ENCODE measurements around the gene FLYWCH2.

Gene FLYWCH2

DNA sequence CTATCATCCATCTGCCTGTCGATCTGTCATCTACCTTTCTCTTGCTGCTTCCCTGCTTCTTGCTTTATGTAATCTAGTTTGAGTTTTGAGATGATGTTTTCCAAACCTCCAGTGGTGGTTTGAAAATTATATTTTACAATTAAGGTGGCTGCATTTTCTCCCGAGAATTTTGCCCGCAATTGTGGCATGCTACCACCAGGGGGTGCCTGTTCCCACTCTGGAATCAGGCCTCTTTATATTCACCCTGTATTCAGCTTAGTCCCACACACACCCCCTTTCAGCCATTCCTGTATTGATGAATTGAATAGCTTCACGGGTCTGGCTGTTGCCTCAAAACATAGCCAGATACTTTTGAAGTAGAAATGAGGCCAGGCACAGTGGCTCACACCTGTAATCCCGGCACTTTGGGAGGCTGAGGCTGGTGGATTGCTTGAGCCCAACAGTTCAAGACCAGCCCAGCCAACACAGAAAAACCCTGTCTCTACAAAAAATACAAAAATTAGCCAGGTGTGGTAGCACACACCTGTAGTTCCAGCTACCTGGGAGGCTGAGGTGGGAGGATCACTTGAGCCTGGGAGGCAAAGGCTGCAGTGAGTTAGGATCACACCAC, 28.2 kb upstream of the FLYWCH2 start:
- DNase-seq, result no peak

DNA sequence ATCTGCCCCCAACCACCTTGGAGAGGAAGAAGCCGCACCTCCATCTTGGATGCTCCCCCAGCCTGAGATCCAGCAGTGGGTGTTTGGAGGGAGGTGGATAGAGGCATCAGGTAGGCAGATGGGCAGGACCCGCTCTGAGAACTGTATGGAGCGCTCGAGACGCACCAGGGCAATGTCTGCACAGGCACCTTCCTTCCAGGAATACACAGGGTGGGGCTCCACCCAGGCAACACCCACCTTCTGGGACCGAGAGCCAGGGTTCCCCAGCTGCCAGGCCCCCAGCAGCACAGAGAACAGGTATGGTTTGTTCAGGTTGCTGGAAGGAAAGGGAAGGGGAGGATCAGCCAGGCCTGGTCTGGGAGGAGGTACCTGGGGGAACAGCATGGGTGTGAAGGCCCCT, 27.5 kb upstream of the FLYWCH2 start:
- DNase-seq, result no peak

DNA sequence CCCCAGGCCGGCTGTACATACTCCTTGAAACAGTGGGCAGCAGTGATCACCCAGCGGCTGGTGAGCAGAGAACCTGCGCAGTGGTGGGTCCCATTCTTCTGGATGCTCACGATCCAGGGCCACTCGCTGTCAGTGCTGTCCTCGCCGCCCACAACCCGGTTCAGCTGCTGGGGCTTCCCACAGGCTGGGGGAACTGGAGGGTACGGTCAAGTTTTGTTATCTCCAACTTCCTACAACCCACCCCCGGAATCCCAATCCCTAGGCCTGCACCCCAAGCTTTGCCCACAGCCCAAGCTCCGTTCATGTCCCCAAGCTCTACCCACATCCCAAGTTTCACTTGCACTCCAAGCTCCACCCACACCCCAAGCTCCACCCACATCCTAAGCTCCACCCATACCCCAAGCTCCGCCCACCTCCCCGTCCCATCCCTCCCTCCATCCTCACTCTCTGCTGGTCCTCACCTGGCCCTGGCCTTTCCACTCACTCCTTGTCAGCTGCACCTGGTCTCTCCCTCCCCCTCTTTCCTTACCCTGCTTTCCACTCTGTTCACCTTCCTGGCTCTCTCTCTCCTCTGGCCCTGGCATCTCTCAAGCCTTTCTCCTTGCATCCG, 26.8 kb upstream of the FLYWCH2 start:
- DNase-seq, result no peak

- DNase-seq, result no peak
Measured at GRCh38 chr16:2856686-2857450, 26.1 kb upstream of the FLYWCH2 start.

GRCh38 chr16:2857451-2858244, 25.4 kb upstream of the FLYWCH2 start, which contains the start of gene PRSS22:
Gene PRSS22 (minus strand): TSS chr16:2858170. CDS start chr16:2858104, 66 bp downstream.
- no peak for DNase-seq

- no peak for DNase-seq
Measured at GRCh38 chr16:2858245-2859025, 24.6 kb upstream of the FLYWCH2 start.

GRCh38 chr16:2859686-2860265, 23.2 kb upstream of the FLYWCH2 start:
- DNase-seq, result no peak

DNA sequence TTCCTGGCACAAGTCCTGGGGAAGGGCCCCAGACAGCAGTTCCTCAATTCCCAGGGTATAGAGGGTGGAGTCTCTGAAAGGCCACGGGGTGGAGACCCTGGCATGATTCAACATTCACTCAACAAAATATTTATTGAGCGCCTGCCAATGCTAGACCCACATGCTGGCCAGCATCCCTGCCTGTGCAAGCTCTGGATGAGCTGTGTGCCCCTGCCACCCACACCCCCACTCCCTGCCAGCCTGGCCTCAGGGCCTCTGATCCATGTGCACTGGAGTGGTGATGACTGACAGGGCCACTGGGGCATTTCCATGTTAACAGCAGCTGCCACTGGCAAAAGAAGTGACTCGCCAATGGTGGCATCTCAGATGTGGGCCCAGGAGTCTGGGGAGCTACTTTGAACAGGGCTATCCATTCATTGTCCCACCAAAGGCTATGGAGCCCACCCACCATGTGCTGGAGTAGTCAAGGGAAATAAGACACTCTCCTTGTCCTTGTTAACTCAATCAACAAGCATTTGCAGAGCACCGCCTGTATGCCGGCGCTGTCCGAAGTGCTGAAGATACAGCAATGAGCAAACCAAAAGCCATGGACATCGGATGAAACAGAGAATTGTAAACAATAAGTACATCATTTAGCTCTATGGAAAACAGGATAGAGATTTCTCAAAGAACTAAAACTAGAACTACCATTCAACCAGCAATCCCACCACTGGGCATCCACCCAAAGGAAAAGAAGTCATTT, 22.0 kb upstream of the FLYWCH2 start:
- DNase-seq, result no peak

- no peak for DNase-seq
Measured at GRCh38 chr16:2865651-2866050, 17.4 kb upstream of the FLYWCH2 start.

GRCh38 chr16:2866431-2866830, 16.6 kb upstream of the FLYWCH2 start:
- no peak for DNase-seq

DNA sequence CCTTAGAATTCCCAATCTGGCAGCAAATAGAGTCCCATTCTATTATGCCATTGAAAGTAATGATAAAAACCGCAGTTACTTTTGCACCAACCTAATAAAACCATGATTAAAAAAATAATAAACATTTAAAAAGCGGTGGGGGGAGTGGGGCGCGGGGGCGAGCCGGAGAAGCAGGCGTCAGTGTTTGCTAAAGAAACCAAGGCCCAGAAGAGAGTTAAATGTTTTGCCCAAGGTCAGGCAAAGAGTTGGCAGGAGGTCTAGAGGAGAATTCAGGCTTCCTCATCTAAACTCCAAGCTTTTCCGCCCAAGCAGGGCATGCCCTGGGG, 15.4 kb upstream of the FLYWCH2 start:
- DNase-seq, result no peak

- peak; percentile 98 for DNase-seq
Measured at GRCh38 chr16:2867987-2868789, 14.8 kb upstream of the FLYWCH2 start.

GRCh38 chr16:2871926-2872325, 11.1 kb upstream of the FLYWCH2 start:
- no peak for DNase-seq

DNA sequence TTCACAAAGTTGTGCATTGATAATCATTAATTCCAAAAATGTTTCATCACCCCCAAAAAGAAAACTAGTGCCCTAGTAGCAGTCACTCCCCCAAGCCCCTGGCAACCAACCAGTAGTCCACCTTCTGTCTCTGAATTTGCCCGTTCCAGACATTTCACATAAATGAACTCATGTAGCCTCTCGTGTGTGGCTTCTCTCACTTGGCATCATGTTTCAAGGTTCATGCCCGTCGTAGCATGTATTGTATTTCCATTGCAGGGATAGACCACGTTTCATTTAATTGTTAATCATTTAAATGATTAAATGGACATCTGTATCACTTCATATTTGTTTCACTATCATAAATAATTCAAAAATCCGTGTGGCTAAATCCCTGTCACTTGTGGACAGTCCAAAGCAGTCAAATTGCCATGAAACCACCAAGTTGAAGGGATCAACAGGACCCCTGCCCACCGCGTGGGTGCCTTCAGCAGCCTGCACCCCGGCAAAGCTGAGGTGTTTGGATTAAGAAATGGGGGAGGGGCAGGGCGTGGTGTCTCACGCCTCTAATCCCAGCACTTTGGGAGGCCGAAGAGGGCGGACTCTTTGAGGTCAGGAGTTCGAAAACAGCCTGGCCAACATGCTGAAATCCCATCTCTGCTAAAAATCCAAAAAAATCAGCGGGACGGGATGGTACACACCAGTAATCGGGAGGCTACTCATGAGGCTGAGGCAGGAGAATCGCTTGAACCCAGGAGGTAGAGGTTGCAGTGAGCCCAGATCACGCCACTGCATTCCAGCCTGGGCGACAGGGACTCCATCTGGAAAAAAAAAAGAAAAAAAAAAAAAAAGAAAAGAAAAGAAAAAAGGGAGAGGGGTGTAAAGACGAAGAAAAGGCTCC, 8.7 kb upstream of the FLYWCH2 start:
- no peak for DNase-seq

DNA sequence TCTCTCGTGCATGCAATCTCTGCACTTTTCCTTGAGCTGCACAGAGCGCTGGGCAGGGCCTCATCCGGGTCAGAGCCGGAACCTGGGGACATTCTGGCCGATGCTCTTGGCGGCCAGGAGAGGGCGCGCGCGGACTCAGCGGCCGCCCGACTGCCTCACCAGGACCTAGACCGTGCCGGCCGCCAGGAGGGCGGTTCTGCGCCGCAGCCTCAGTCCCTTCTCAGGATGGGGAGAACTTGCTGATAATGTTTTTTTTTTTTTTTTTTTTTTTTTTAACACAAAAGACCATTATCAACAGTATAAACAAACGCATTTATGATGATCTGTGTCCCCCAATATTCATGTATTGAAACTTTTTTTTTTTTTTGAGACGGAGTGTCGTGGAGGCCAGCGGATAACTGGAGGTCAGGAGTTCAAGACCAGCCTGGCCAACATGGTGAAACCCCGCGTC, 8.1 kb upstream of the FLYWCH2 start:
- peak; percentile 69 for DNase-seq

DNA sequence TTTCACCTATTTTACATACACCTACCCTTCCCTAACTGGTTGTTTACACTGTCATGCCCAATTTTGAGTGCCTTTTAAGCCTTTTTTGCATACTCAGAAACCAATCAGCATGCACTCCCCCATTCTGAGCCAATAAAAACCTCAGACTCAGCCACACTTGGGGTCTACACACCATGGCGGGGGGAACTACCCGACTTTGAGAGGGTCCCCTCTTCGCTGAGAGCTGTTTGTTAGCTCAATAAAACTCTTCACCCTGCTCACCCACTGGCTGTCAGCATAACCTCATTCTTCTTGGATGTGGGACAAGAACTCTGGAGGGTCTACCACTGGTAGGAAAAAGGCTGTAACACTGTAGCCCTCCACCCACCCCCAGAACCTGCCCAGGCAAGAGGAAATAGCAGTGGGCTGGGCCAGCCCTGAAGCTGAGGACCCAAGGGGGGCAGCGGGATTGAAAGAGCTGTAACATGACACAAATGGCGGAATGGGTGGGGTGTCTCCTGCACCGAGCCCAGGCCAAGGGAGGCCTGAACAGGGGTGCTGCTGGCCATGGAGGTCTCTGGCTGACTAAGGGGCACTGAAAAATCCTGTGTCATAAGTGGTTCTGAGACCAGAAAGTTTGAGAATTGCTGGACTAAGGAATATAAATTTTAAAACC, 3.0 kb upstream of the FLYWCH2 start:
- no peak for DNase-seq

DNA sequence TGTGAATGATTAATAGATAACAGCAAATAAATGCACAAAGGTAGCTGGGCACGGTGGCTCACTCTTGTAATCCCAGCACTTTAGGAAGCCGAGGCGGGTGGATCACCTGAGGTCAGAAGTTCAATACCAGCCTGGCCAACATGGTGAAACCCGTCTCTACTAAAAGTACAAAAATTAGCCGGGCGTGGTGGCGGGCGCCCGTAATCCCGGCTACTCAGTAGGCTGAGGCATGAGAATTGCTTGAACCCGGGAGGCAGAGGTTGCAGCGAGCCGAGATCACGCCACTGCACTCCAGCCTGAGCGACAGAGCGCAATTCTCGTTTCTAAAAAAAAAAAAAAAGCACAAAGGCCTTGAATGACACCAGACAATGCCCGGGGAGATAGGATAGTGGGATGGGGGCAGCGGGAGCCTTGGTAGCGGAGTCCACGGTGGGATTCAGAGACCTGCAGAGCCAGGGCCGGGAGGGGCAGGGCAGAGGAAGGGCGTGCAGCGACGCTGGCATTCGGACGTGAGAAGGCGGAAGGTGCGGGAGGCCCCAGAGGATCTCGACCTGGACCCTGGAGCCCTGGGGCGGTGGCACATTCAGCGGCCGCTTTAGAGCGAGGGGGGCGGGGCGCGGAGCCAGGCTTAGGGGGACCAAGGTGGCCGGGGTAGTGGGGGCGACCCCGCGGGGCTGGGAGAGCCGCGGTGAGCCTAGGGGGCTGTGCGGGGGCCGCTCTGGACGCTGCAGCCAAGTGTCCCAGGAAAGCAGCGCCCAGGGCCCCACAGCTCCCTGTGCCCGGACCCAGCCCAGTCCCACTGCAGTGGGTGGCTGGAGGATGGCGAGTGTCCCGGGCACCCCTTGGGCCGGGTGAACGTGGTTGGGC, 999 bp upstream of the FLYWCH2 start:
- DNase-seq, result peak; percentile 27

- no peak for DNase-seq
Measured at GRCh38 chr16:2883458-2883908, 468 bp downstream of the FLYWCH2 start.
